Cardiac fibroblast (primary cell): ENCODE data around the gene SH2B3.

Experiments used
- DNase-seq, 2 donors: peaks; one replicate each; pipeline versions ENCODE4 v3.0.0 to v3.0.0-alpha.2; 2010; ENCODE audit warnings: low read depth in 2 of 2
- H3K4me3 ChIP-seq, 2 donors: replicated peaks in 1 of 2; 1 replicate in 1 of 2; 2 replicates in 1 of 2; pipeline ENCODE4 v1.5.1; 2011; ENCODE audit warnings: low read depth in 2 of 2, low read length in 2 of 2, mild to moderate bottlenecking in 2 of 2, moderate library complexity in 1 of 2
- CTCF ChIP-seq: IDR thresholded peaks from one replicate; pipeline ENCODE4 v1.5.1; 2011; ENCODE audit warnings: low read depth, mild to moderate bottlenecking, low read length, inconsistent platforms

SH2B3 gene

GRCh38 chr12:111436266-111436665 is 30.5 kb downstream of the SH2B3 start:
- no peak for TF ChIP-seq CTCF
- no peak for DNase-seq
- H3K4me3 ChIP-seq, result no peak overlapping the region

- DNase-seq, result no peak
- no peak overlapping the region for H3K4me3 ChIP-seq
- no peak for TF ChIP-seq CTCF
Observed at GRCh38 chr12:111436811-111437210, 31.1 kb downstream of the SH2B3 start.

- peak; percentile 89 to 91 for DNase-seq
- TF ChIP-seq CTCF, result no peak
- H3K4me3 ChIP-seq, result peak overlapping the region in 1 of 2 donors; percentile 10
Observed at GRCh38 chr12:111437816-111438454, 32.2 kb downstream of the SH2B3 start.

GRCh38 chr12:111438481-111438880 is 32.8 kb downstream of the SH2B3 start:
- TF ChIP-seq CTCF, result no peak
- DNase-seq, result peak; percentile 61 to 79
- H3K4me3 ChIP-seq, result peak overlapping the region in 1 of 2 donors; percentile 10

GRCh38 chr12:111439657-111440151 is 34.0 kb downstream of the SH2B3 start:
- no peak for TF ChIP-seq CTCF
- no peak overlapping the region for H3K4me3 ChIP-seq
- no peak for DNase-seq

GRCh38 chr12:111440152-111440551 is 34.4 kb downstream of the SH2B3 start:
- no peak overlapping the region for H3K4me3 ChIP-seq
- DNase-seq, result no peak
- no peak for TF ChIP-seq CTCF

- no peak for TF ChIP-seq CTCF
- no peak for DNase-seq
- no peak overlapping the region for H3K4me3 ChIP-seq
Observed at GRCh38 chr12:111440631-111441030, 34.9 kb downstream of the SH2B3 start.
